Measurements from ENCODE around the gene TMEM8B. TPM values are rescaled to one million over a fixed set of nuclear protein-coding genes. Genes with fewer than 3 reads are reported as not detected.

Gene TMEM8B
- total and polyA plus RNA-seq, 9 of the 15 experiments (the other 6 are each of a cell fraction or from before 2014, with no cell fraction given), result 0.01 to 2.2 (median 1.1) TPM

DNA sequence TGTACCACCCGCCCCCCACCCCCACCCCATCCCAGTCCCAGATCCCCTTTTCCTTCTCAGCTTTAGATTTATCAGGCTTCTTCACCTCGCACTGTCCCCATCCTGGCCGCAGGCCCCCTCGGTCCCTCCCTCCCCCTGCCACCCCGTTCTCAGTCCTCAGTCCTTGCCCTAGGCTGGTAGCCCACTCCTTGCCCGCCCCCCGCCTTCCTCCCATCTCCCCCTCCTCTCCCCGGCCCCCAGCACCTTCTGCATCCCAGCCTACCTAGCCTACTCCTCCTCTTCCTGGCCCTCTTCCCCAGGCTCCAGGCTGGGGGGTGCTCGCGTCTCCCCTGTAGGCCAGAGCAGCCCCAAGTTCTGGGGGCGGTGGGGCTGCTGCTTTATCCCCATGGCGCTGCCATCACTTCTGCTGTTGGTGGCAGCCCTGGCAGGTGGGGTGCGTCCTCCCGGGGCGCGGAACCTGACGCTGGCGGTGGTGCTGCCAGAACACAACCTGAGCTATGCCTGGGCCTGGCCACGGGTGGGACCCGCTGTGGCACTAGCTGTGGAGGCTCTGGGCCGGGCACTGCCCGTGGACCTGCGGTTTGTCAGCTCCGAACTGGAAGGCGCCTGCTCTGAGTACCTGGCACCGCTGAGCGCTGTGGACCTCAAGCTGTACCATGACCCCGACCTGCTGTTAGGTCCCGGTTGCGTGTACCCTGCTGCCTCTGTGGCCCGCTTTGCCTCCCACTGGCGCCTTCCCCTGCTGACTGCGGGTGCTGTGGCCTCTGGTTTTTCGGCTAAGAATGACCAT lies 36.8 kb upstream of the TMEM8B start:
- in situ Hi-C loops (cut with MboI), result loop anchor here (10.0 kb wide), 1 partner anchor 93 kb away; no protein-coding TSS in a partner anchor

More for the DNA sequence above, 36.8 kb upstream of the TMEM8B start:
- intact Hi-C loops (cut with micrococcal nuclease), result no loop called here
- no peak for FAIRE-seq
- Histone ChIP-seq H3K36me3 (ENCODE audit: control insufficient read depth, insufficient read depth, low read length) (peaks cover 14% of the 10 kb centered on the region; the same call in 2 of the 3 replicates), H3K9ac (ENCODE audit: insufficient read depth in 1 of 2, low read depth in 2 of 2, low read length in 2 of 2) (no peak overlapping the region), H3K27ac (ENCODE audit: extremely low read depth, low read depth, low read length) (no peak overlapping the region), H3K4me1 (replicated peaks in 1 of 2; ENCODE audit: control insufficient read depth in 2 of 2, insufficient read depth in 2 of 2, low read length in 2 of 2) (peaks cover 9 to 12% of the 10 kb centered on the region in 2 experiments; a peak in 4 of 5 replicates), H3K9me1 (ENCODE audit: control insufficient read depth, insufficient read depth, low read length) (no peaks in the 10 kb centered on the region), H4K20me1 (replicated peaks; ENCODE audit: control insufficient read depth, insufficient read depth, low read length) (no peaks in the 10 kb centered on the region), H3K27me3 (ENCODE audit: control insufficient read depth in 2 of 2, insufficient read depth in 2 of 2, low read length in 2 of 2) (no peaks in the 10 kb centered on the region), H3K9me3 (replicated peaks; ENCODE audit: control insufficient read depth, insufficient read depth, low read depth, low read length) (no peaks in the 10 kb centered on the region), H3K4me3 (no peak overlapping the region), H2AFZ (ENCODE audit: low read depth, low read length) (no peak overlapping the region), H3K4me2 (ENCODE audit: insufficient read depth, low read length) (no peak overlapping the region), H3K79me2 (ENCODE audit: control insufficient read depth, insufficient read depth, low read length) (no peaks in the 10 kb centered on the region)
- DNase-seq (ENCODE audit: extremely low read depth in 1 of 4, low spot score in 3 of 4), result no peak
- ATAC-seq, result no peak
- ChIA-PET CTCF (ENCODE audit: low intra/inter-chr PET ratio) (interaction anchor here (2.8 kb wide), 1 partner anchor 90 kb away, joined by 28 read pairs; no protein-coding TSS in a partner anchor), POLR2A (interaction anchor here (0.6 kb wide), 1 partner anchor 56 kb away, joined by 3 read pairs; no protein-coding TSS in a partner anchor)
- WGBS (ENCODE audit: insufficient coverage, low coverage, missing lambda C conversion rate), result 93% methylated on average over 12 of the region's 34 CpGs
- TF ChIP-seq SMAD4 (CRISPR knock-in tag; conservative IDR thresholded peaks at IDR 0.05) (no peak), ZSCAN29 (IDR thresholded peaks at IDR 0.05) (no peak), GTF2F1 (IDR thresholded peaks at IDR 0.05; ENCODE audit: low read depth, low read length) (no peak), SLC30A9 (CRISPR knock-in tag; IDR thresholded peaks at IDR 0.05) (no peak), CC2D1A (IDR thresholded peaks at IDR 0.05) (no peak), NFATC3 (IDR thresholded peaks at IDR 0.05) (no peak), SMAD1 (IDR thresholded peaks at IDR 0.05; ENCODE audit: low read depth, low read length, partially characterized antibody) (no peak), ZNF263 (CRISPR knock-in tag; IDR thresholded peaks at IDR 0.05; ENCODE audit: borderline replicate concordance) (no peak), NFIC (IDR thresholded peaks at IDR 0.05) (no peak), HNRNPK (IDR thresholded peaks at IDR 0.05; ENCODE audit: low read depth, low read length, poor library complexity, severe bottlenecking) (no peak), ELF2 (CRISPR knock-in tag; IDR thresholded peaks at IDR 0.05) (no peak), MNT (conservative IDR thresholded peaks at IDR 0.05) (no peak), JUND (IDR thresholded peaks at IDR 0.05; ENCODE audit: borderline replicate concordance, low read depth, low read length) (no peak), JUND (tag; IDR thresholded peaks at IDR 0.05; ENCODE audit: borderline replicate concordance, low read depth, low read length) (no peak)
- TF ChIP-seq, protein P1, sequence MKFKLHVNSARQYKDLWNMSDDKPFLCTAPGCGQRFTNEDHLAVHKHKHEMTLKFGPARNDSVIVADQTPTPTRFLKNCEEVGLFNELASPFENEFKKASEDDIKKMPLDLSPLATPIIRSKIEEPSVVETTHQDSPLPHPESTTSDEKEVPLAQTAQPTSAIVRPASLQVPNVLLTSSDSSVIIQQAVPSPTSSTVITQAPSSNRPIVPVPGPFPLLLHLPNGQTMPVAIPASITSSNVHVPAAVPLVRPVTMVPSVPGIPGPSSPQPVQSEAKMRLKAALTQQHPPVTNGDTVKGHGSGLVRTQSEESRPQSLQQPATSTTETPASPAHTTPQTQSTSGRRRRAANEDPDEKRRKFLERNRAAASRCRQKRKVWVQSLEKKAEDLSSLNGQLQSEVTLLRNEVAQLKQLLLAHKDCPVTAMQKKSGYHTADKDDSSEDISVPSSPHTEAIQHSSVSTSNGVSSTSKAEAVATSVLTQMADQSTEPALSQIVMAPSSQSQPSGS (CRISPR knock-in tag; IDR thresholded peaks at IDR 0.05), result no peak
- TF ChIP-seq, protein P2, sequence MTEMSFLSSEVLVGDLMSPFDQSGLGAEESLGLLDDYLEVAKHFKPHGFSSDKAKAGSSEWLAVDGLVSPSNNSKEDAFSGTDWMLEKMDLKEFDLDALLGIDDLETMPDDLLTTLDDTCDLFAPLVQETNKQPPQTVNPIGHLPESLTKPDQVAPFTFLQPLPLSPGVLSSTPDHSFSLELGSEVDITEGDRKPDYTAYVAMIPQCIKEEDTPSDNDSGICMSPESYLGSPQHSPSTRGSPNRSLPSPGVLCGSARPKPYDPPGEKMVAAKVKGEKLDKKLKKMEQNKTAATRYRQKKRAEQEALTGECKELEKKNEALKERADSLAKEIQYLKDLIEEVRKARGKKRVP (CRISPR knock-in tag; IDR thresholded peaks at IDR 0.05), result no peak
- no TSS peak for BruUV-seq (replicated peaks)
